Liver (tissue), 9 donors: ENCODE data around the gene AOPEP. TPM values are rescaled to one million over a fixed set of nuclear protein-coding genes. Genes with fewer than 3 reads are reported as not detected.

Experiments
- DNase-seq: peaks from one replicate; pipeline ENCODE4 v3.0.0-alpha.2; 2017; ENCODE audit warnings: low spot score
- H3K27ac ChIP-seq, 2 donors: one replicate each; pipeline ENCODE4 v1.7.0; 2013; ENCODE audit warnings: inconsistent platforms in 2 of 2, low read length in 2 of 2, control low read depth in 1 of 2, low read depth in 1 of 2, mild to moderate bottlenecking in 1 of 2
- H3K27me3 ChIP-seq, 4 donors: one replicate each; pipeline versions ENCODE4 v1.6.1 to v1.7.0; 2013; ENCODE audit warnings: low read length in 3 of 4, inconsistent platforms in 1 of 4, mild to moderate bottlenecking in 1 of 4, moderate library complexity in 1 of 4; ENCODE audit not compliant: control insufficient read depth in 4 of 4, insufficient read depth in 4 of 4
- H3K36me3 ChIP-seq, 4 donors: one replicate each; pipeline versions ENCODE4 v1.6.1 to v1.7.0; 2013; ENCODE audit warnings: low read length in 3 of 4, mild to moderate bottlenecking in 3 of 4, low read depth in 1 of 4, moderate library complexity in 1 of 4; ENCODE audit not compliant: control insufficient read depth in 4 of 4, insufficient read depth in 3 of 4
- H3K4me1 ChIP-seq, 4 donors: one replicate each; pipeline versions ENCODE4 v1.6.1 to v1.7.0; 2013; ENCODE audit warnings: low read length in 3 of 4, mild to moderate bottlenecking in 3 of 4, moderate library complexity in 1 of 4; ENCODE audit not compliant: control insufficient read depth in 4 of 4, insufficient read depth in 4 of 4
- H3K4me3 ChIP-seq, 3 donors: one replicate each; pipeline versions ENCODE4 v1.6.1 to v1.7.0; 2013; ENCODE audit warnings: low read length in 3 of 3, control low read depth in 1 of 3, low read depth in 1 of 3, mild to moderate bottlenecking in 1 of 3
- H3K9ac ChIP-seq, 2 donors: one replicate each; pipeline ENCODE4 v1.7.0; 2013; ENCODE audit warnings: low read length in 2 of 2, mild to moderate bottlenecking in 2 of 2, moderate library complexity in 2 of 2, control low read depth in 1 of 2, low read depth in 1 of 2
- H3K9me3 ChIP-seq, 4 donors: one replicate each; pipeline versions ENCODE4 v1.6.1 to v1.7.0; 2013; ENCODE audit warnings: low read length in 3 of 4; ENCODE audit not compliant: control insufficient read depth in 4 of 4
- CTCF ChIP-seq: fragments of 150-350 bp; IDR thresholded peaks from 2 replicates; pipeline ENCODE4 v1.5.1; 2017; ENCODE audit warnings: improper control_type of control experiment, low read depth, low read length; ENCODE audit not compliant: missing input control
- EGR1 ChIP-seq, 2 donors: IDR thresholded peaks; 2 replicates each; pipeline ENCODE4 v1.6.1; 2016 to 2018; ENCODE audit warnings: antibody characterized with exemption in 2 of 2, low read depth in 2 of 2
- FOXA1 ChIP-seq: IDR thresholded peaks from 2 replicates; pipeline ENCODE4 v1.6.1; 2016; ENCODE audit warnings: antibody characterized with exemption
- FOXA2 ChIP-seq: IDR thresholded peaks from 2 replicates; pipeline ENCODE4 v1.6.1; 2016; ENCODE audit warnings: antibody characterized with exemption
- GABPA ChIP-seq, 2 donors: IDR thresholded peaks in 1 of 2; conservative IDR thresholded peaks in 1 of 2; 2 replicates each; pipeline ENCODE4 v1.6.1; 2016; ENCODE audit warnings: antibody characterized with exemption in 2 of 2, mild to moderate bottlenecking in 1 of 2, moderate library complexity in 1 of 2
- HNF4A ChIP-seq, 2 donors: conservative IDR thresholded peaks; 2 replicates each; pipeline ENCODE4 v1.6.1; 2016; ENCODE audit warnings: antibody characterized with exemption in 2 of 2, mild to moderate bottlenecking in 2 of 2
- HNF4G ChIP-seq: IDR thresholded peaks from 2 replicates; pipeline ENCODE4 v1.6.1; 2016; ENCODE audit warnings: antibody characterized with exemption
- JUND ChIP-seq, 2 donors: IDR thresholded peaks; 2 replicates each; pipeline ENCODE4 v1.6.1; 2016; ENCODE audit warnings: antibody characterized with exemption in 2 of 2
- MAX ChIP-seq: IDR thresholded peaks from 2 replicates; pipeline ENCODE4 v1.6.1; 2016; ENCODE audit warnings: antibody characterized with exemption
- NR2F2 ChIP-seq: IDR thresholded peaks from 2 replicates; pipeline ENCODE4 v1.6.1; 2016; ENCODE audit warnings: antibody characterized with exemption
- RAD21 ChIP-seq, 2 donors: IDR thresholded peaks; 2 replicates each; pipeline ENCODE4 v1.6.1; 2016; ENCODE audit warnings: antibody characterized with exemption in 2 of 2, mild to moderate bottlenecking in 2 of 2
- RXRA ChIP-seq, 2 donors: IDR thresholded peaks; 2 replicates each; pipeline ENCODE4 v1.6.1; 2017 to 2018; ENCODE audit warnings: antibody characterized with exemption in 2 of 2, mild to moderate bottlenecking in 1 of 2
- SP1 ChIP-seq: IDR thresholded peaks from 2 replicates; pipeline ENCODE4 v1.6.1; 2018; ENCODE audit warnings: antibody characterized with exemption, mild to moderate bottlenecking
- TAF1 ChIP-seq: conservative IDR thresholded peaks from 2 replicates; pipeline ENCODE4 v1.6.1; 2016; ENCODE audit warnings: antibody characterized with exemption, mild to moderate bottlenecking
- YY1 ChIP-seq: IDR thresholded peaks from 2 replicates; pipeline ENCODE4 v1.6.1; 2016; ENCODE audit warnings: antibody characterized with exemption, mild to moderate bottlenecking
- ZBTB33 ChIP-seq: IDR thresholded peaks from 2 replicates; pipeline ENCODE4 v1.6.1; 2016; ENCODE audit warnings: antibody characterized with exemption
- WGBS: extraction: QIAGEN DNeasy Blood & Tissue Kit; methylation state at CpG from one replicate; pipeline ENCODE4 v1.1.7; 2013; 5-methylcytosine and 5-hydroxymethylcytosine counted together
- polyA plus RNA-seq, 2 donors: library from polyadenylated mRNA; stranded (reverse) in 1 of 2; unstranded in 1 of 2; fragments of 200-250 nt in 1 of 2; fragments of >200 nt in 1 of 2; fragmentation: Nextera tagmentation in 1 of 2; extraction: Ambion mirVana in 1 of 2; gene quantifications; one replicate each; pipeline versions ENCODE4 v1.2.1 to v1.2.3, GENCODE V29; 2013 to 2015
- total RNA-seq, 2 donors: library from RNA; depleted of rRNA; stranded (reverse); fragments of >200 nt; gene quantifications; one replicate each; pipeline ENCODE4 v1.2.3, GENCODE V29; 2014
- TF ChIP-seq, protein P1 (sequence below): IDR thresholded peaks from 2 replicates; pipeline ENCODE4 v1.6.1; 2016; ENCODE audit warnings: antibody characterized with exemption
- TF ChIP-seq, protein P2 (sequence below): IDR thresholded peaks from 2 replicates; pipeline ENCODE4 v1.6.1; 2016; ENCODE audit warnings: antibody characterized with exemption, mild to moderate bottlenecking
- donor health status: healthy.
- donor health status: healthy.
- donor health status: healthy.
- donor health status: healthy.
- donor health status: healthy.

AOPEP gene
- total and polyA plus RNA-seq, 4 donors, result 22.2 to 77.1 (median 34.8) TPM

- Histone ChIP-seq H3K9ac (no peak overlapping the region), H3K27ac (no peak overlapping the region), H3K4me1 (peaks cover 2 to 13% (median 6%) of the 10 kb centered on the region in 4 donors), H3K36me3 (no peaks in the 10 kb centered on the region), H3K4me3 (no peak overlapping the region), H3K27me3 (no peaks in the 10 kb centered on the region), H3K9me3 (no peaks in the 10 kb centered on the region)
- 87% methylated on average over 4 of the region's 4 CpGs for WGBS
- DNase-seq, result no peak
- TF ChIP-seq JUND (IDR thresholded peaks at IDR 0.05) (no peak), FOXA2 (no peak), MAX (no peak), RAD21 (IDR thresholded peaks at IDR 0.05) (no peak), GABPA (IDR thresholded peaks at IDR 0.05 in 1 of 2, conservative IDR thresholded peaks at IDR 0.05 in 1 of 2) (no peak), CTCF (no peak), ZBTB33 (no peak), HNF4A (conservative IDR thresholded peaks at IDR 0.05) (no peak), HNF4G (no peak), EGR1 (IDR thresholded peaks at IDR 0.05; ENCODE audit: low read depth in 2 of 2) (no peak), RXRA (IDR thresholded peaks at IDR 0.05) (no peak), SP1 (no peak)
These were observed 99.1 kb downstream of the AOPEP start for GRCh38 chr9:94825611-94825958.

GRCh38 chr9:94826044-94826443, 99.5 kb downstream of the AOPEP start:
- Histone ChIP-seq H3K4me1 (peaks cover 2 to 13% (median 6%) of the 10 kb centered on the region in 4 donors), H3K9me3 (no peaks in the 10 kb centered on the region), H3K27me3 (no peaks in the 10 kb centered on the region), H3K36me3 (no peaks in the 10 kb centered on the region), H3K9ac (no peak overlapping the region), H3K27ac (no peak overlapping the region), H3K4me3 (no peak overlapping the region)
- 88% methylated on average over 9 of the region's 9 CpGs for WGBS
- TF ChIP-seq HNF4G, result no peak
- TF ChIP-seq YY1, result no peak
- TF ChIP-seq, protein P1, sequence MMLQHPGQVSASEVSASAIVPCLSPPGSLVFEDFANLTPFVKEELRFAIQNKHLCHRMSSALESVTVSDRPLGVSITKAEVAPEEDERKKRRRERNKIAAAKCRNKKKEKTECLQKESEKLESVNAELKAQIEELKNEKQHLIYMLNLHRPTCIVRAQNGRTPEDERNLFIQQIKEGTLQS, result no peak
- TF ChIP-seq FOXA2, result no peak
- no peak for TF ChIP-seq HNF4A (conservative IDR thresholded peaks at IDR 0.05)
- TF ChIP-seq MAX, result no peak
- TF ChIP-seq SP1, result no peak
- no peak for TF ChIP-seq EGR1 (IDR thresholded peaks at IDR 0.05; ENCODE audit: low read depth in 2 of 2)
- TF ChIP-seq, protein P2, sequence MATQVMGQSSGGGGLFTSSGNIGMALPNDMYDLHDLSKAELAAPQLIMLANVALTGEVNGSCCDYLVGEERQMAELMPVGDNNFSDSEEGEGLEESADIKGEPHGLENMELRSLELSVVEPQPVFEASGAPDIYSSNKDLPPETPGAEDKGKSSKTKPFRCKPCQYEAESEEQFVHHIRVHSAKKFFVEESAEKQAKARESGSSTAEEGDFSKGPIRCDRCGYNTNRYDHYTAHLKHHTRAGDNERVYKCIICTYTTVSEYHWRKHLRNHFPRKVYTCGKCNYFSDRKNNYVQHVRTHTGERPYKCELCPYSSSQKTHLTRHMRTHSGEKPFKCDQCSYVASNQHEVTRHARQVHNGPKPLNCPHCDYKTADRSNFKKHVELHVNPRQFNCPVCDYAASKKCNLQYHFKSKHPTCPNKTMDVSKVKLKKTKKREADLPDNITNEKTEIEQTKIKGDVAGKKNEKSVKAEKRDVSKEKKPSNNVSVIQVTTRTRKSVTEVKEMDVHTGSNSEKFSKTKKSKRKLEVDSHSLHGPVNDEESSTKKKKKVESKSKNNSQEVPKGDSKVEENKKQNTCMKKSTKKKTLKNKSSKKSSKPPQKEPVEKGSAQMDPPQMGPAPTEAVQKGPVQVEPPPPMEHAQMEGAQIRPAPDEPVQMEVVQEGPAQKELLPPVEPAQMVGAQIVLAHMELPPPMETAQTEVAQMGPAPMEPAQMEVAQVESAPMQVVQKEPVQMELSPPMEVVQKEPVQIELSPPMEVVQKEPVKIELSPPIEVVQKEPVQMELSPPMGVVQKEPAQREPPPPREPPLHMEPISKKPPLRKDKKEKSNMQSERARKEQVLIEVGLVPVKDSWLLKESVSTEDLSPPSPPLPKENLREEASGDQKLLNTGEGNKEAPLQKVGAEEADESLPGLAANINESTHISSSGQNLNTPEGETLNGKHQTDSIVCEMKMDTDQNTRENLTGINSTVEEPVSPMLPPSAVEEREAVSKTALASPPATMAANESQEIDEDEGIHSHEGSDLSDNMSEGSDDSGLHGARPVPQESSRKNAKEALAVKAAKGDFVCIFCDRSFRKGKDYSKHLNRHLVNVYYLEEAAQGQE, result no peak
- no peak for TF ChIP-seq GABPA (IDR thresholded peaks at IDR 0.05 in 1 of 2, conservative IDR thresholded peaks at IDR 0.05 in 1 of 2)
- no peak for TF ChIP-seq ZBTB33
- TF ChIP-seq NR2F2, result no peak
- TF ChIP-seq CTCF, result no peak
- TF ChIP-seq JUND (IDR thresholded peaks at IDR 0.05), result no peak
- no peak for TF ChIP-seq FOXA1
- TF ChIP-seq RAD21 (IDR thresholded peaks at IDR 0.05), result no peak
- no peak for TF ChIP-seq TAF1
- no peak for DNase-seq
